Stomach (tissue), 9 donors: ENCODE data around the gene ZIC1. TPM values are rescaled to one million over a fixed set of nuclear protein-coding genes. Genes with fewer than 3 reads are reported as not detected.

Experiments
- DNase-seq, 2 donors: peaks; one replicate each; pipeline versions ENCODE4 v3.0.0 to v3.0.0-alpha.2; 2013 to 2019
- H3K27ac ChIP-seq, 5 donors: fragments of 200-600 bp in 4 of 5; sonication (generic) in 4 of 5; one replicate each; pipeline ENCODE4 v1.5.1; 2013 to 2019; ENCODE audit warnings: mild to moderate bottlenecking in 1 of 5, moderate library complexity in 1 of 5
- H3K27me3 ChIP-seq, 3 donors: fragments of 200-600 bp; sonication (generic); one replicate each; pipeline ENCODE4 v1.5.1; 2017 to 2019; ENCODE audit warnings: mixed run types in 1 of 3
- H3K36me3 ChIP-seq, 4 donors: fragments of 200-600 bp; sonication (generic); 1 replicate in 3 of 4; 2 replicates in 1 of 4; pipeline ENCODE4 v1.5.1; 2016 to 2019
- H3K4me1 ChIP-seq, 4 donors: fragments of 200-600 bp; sonication (generic); one replicate each; pipeline ENCODE4 v1.5.1; 2016 to 2019
- H3K4me3 ChIP-seq, 4 donors: fragments of 200-600 bp; sonication (generic) in 3 of 4; one replicate each; pipeline ENCODE4 v1.5.1; 2016 to 2019; ENCODE audit warnings: mild to moderate bottlenecking in 1 of 4
- H3K9me3 ChIP-seq, 4 donors: fragments of 200-600 bp; sonication (generic); one replicate each; pipeline ENCODE4 v1.5.1; 2016 to 2019
- CTCF ChIP-seq, 7 experiments: fragments of 450-650 bp in 4 of 7; fragments of 200-600 bp in 3 of 7; sonication (generic) in 3 of 7; IDR thresholded peaks; one replicate each; pipeline ENCODE4 v1.5.1; 2016 to 2019; ENCODE audit warnings: antibody characterized with exemption in 7 of 7, control low read depth in 2 of 7, mild to moderate bottlenecking in 1 of 7
- EP300 ChIP-seq: sonication (generic); formaldehyde crosslinking; IDR thresholded peaks from one replicate; pipeline ENCODE4 v1.6.1; 2017; ENCODE audit warnings: antibody characterized with exemption
- POLR2A ChIP-seq, 4 donors: fragments of 450-650 bp; IDR thresholded peaks; one replicate each; pipeline ENCODE4 v1.6.1; 2016; ENCODE audit warnings: antibody characterized with exemption in 4 of 4, control low read depth in 2 of 4, mild to moderate bottlenecking in 1 of 4, moderate library complexity in 1 of 4
- POLR2AphosphoS5 ChIP-seq, 3 donors: sonication (generic); formaldehyde crosslinking; IDR thresholded peaks; one replicate each; pipeline ENCODE4 v1.6.1; 2016; ENCODE audit warnings: antibody characterized with exemption in 3 of 3
- WGBS, 5 donors: extraction: QIAGEN DNeasy Blood & Tissue Kit in 3 of 5; methylation state at CpG; one replicate each; pipeline versions ENCODE4 v1.1.5 to v1.1.7; 2013 to 2018; 5-methylcytosine and 5-hydroxymethylcytosine counted together
- intact Hi-C: fragments of 100-400 bp; cut with DNase I; formaldehyde crosslinking; loops from one replicate; pipeline ENCODE4 v1.15.1; 2023; ENCODE audit warnings: low total_unique reads
- polyA plus RNA-seq, 3 donors: library from polyadenylated mRNA; stranded (reverse); fragments of 200-250 nt; gene quantifications; one replicate each; pipeline ENCODE4 v1.2.3, GENCODE V29; 2013
- total RNA-seq, 5 donors: library from RNA; depleted of rRNA; stranded (reverse); fragments of >200 nt; gene quantifications; one replicate each; pipeline versions ENCODE4 v1.1.0 to v1.2.3, GENCODE V29; 2014 to 2016
- donor health status: healthy with polysubstance abuse.
- donor health status: Bipolar disorder and iron deficiency.
- donor health status: healthy.

ZIC1 gene
- total and polyA plus RNA-seq, 8 donors = 0.76 TPM; not detected in 7

GRCh38 chr3:147393943-147394883, 15.0 kb upstream of the ZIC1 start:
- Histone ChIP-seq H3K9me3 (peaks cover 4 to 63% (median 21%) of the 10 kb centered on the region in 4 donors), H3K4me3 (peak overlapping the region in 3 of 4 donors; percentile 17 to 45 (median 36)), H3K27me3 (peaks cover 69 to 100% (median 97%) of the 10 kb centered on the region in 3 donors), H3K4me1 (peaks cover 0 to 76% (median 47%) of the 10 kb centered on the region in 4 donors), H3K36me3 (no peaks in the 10 kb centered on the region), H3K27ac (no peak overlapping the region)
- intact Hi-C loops = no loop called here
- no peak for TF ChIP-seq POLR2AphosphoS5 (IDR thresholded peaks at IDR 0.05)
- no peak for TF ChIP-seq POLR2A (IDR thresholded peaks at IDR 0.05)
- no peak for TF ChIP-seq CTCF (IDR thresholded peaks at IDR 0.05)
- TF ChIP-seq EP300 = no peak
- 9 to 12% (median 11%) methylated on average over 31 of the region's 31 CpGs for WGBS, 5 donors
- no peak for DNase-seq

- H3K4me1 ChIP-seq = peaks cover 0 to 76% (median 47%) of the 10 kb centered on the region in 4 donors
- intact Hi-C loops = no loop called here
- H3K27me3 ChIP-seq = peaks cover 65 to 100% (median 96%) of the 10 kb centered on the region in 3 donors
- no peak for TF ChIP-seq EP300
- no peak for TF ChIP-seq POLR2AphosphoS5 (IDR thresholded peaks at IDR 0.05)
- TF ChIP-seq CTCF (IDR thresholded peaks at IDR 0.05) = no peak
- no peak for TF ChIP-seq POLR2A (IDR thresholded peaks at IDR 0.05)
- H3K9me3 ChIP-seq = peaks cover 4 to 58% (median 18%) of the 10 kb centered on the region in 4 donors
- DNase-seq = no peak
- no peak overlapping the region for H3K27ac ChIP-seq
- WGBS, 5 donors = 7 to 14% (median 10%) methylated on average over 5 of the region's 5 CpGs
- H3K4me3 ChIP-seq = no peak overlapping the region
- H3K36me3 ChIP-seq = no peaks in the 10 kb centered on the region
These were observed 14.3 kb upstream of the ZIC1 start for GRCh38 chr3:147394884-147395225.

GRCh38 chr3:147395899-147396711, 13.1 kb upstream of the ZIC1 start:
- Histone ChIP-seq H3K27me3 (peaks cover 56 to 100% (median 84%) of the 10 kb centered on the region in 3 donors), H3K4me1 (peaks cover 0 to 68% (median 45%) of the 10 kb centered on the region in 4 donors), H3K36me3 (no peaks in the 10 kb centered on the region), H3K27ac (no peak overlapping the region), H3K9me3 (peaks cover 0 to 45% (median 12%) of the 10 kb centered on the region in 4 donors), H3K4me3 (no peak overlapping the region)
- 8 to 19% (median 10%) methylated on average over 34 to 65 of the region's 65 CpGs for WGBS, 5 donors
- TF ChIP-seq POLR2AphosphoS5 (IDR thresholded peaks at IDR 0.05) (no peak), POLR2A (IDR thresholded peaks at IDR 0.05) (no peak), CTCF (IDR thresholded peaks at IDR 0.05) (no peak), EP300 (no peak)
- intact Hi-C loops = no loop called here
- DNase-seq = no peak

- no peak for DNase-seq
- Histone ChIP-seq H3K27ac (no peak overlapping the region), H3K9me3 (peaks cover 0 to 40% (median 9%) of the 10 kb centered on the region in 4 donors), H3K27me3 (peaks cover 51 to 100% (median 78%) of the 10 kb centered on the region in 3 donors), H3K4me1 (peaks cover 0 to 63% (median 41%) of the 10 kb centered on the region in 4 donors), H3K4me3 (no peak overlapping the region), H3K36me3 (no peaks in the 10 kb centered on the region)
- intact Hi-C loops = no loop called here
- WGBS, 5 donors = 7 to 12% (median 8%) methylated on average over 17 of the region's 17 CpGs
- TF ChIP-seq POLR2AphosphoS5 (IDR thresholded peaks at IDR 0.05) (no peak), EP300 (no peak), POLR2A (IDR thresholded peaks at IDR 0.05) (no peak), CTCF (IDR thresholded peaks at IDR 0.05) (no peak)
These were observed 12.5 kb upstream of the ZIC1 start for GRCh38 chr3:147396712-147397046.
